HG03575 (cell line): ENCODE measurements around the gene CMTM7.
"Not testable (repeated sequence)": the region's sequence is repeated elsewhere in the genome, so short reads cannot be mapped to it uniquely, and the experiment has no call there.

Source experiments
- ATAC-seq: cut with Tn5 transposase; IDR thresholded peaks from one replicate; pipeline ENCODE4 v1.9.1; 2021; ENCODE audit not compliant: unreplicated experiment, insufficient number of reproducible peaks, low FRiP score; ENCODE audit errors: extremely low read depth

Gene CMTM7

GRCh38 chr3:32432045-32432710 lies 40.5 kb downstream of the CMTM7 start:
- ATAC-seq = no peak

DNA sequence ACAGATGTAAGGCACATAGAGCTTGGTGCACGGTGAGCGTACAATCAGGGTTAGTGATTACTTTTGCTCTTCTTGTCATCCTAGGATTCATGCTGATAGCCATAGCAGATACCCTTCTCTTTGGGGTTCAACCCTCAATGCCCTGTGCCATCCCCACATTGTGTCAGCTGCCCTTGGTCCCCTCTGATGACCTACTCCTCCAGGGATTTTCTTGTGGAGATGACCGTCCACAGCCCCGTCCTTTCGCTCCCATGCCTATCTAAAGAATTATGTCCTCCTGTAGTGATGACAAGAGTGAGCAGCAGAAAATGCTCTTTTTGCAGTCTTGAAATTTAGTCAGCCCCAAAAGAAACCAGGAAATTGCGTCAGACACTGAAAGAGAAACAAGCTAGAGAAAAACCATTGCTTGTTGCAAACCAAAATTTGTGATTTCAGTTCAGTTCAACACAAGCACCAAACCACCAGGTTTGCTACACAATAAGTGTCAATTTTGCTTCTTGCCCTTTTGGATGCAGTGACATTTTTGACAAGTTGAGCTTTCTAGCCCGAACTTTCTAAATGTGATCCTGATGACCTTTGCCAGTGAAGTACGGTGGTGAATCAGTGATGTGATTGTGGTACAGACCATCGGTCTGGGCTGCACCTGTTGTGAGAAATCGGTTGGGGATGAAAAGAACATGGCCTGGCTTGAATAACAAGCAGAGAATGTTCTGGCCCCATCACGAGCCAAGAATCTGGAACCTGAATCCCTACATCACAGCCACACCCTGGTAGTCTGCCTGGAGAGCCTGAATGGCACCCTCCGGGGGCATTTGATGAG lies 41.3 kb downstream of the CMTM7 start:
- peak; percentile 27 for ATAC-seq

- no peak for ATAC-seq
Measured at GRCh38 chr3:32434206-32434605, 42.6 kb downstream of the CMTM7 start.

- no peak for ATAC-seq
Measured at GRCh38 chr3:32435911-32436815, 44.5 kb downstream of the CMTM7 start.

DNA sequence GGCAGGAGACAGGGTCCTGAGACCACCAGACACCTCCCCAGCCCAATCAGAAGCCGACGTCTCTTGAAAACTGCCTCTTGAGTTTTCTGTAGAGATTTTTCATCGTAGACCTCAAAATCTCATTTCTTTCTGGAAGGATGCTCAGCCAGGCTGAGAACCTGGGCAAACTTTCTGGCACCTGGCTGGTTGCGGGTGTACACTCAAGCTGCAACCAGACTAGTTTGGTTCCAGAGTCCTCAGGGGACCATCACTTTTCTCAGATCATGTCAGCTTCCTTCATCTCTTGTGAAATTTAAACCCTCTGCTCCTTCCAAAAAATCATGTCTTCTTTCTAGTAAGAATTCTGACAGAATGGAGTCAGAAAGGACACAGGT lies 45.1 kb downstream of the CMTM7 start:
- no peak for ATAC-seq

- ATAC-seq = no peak
Measured at GRCh38 chr3:32437896-32438295, 46.2 kb downstream of the CMTM7 start.

DNA sequence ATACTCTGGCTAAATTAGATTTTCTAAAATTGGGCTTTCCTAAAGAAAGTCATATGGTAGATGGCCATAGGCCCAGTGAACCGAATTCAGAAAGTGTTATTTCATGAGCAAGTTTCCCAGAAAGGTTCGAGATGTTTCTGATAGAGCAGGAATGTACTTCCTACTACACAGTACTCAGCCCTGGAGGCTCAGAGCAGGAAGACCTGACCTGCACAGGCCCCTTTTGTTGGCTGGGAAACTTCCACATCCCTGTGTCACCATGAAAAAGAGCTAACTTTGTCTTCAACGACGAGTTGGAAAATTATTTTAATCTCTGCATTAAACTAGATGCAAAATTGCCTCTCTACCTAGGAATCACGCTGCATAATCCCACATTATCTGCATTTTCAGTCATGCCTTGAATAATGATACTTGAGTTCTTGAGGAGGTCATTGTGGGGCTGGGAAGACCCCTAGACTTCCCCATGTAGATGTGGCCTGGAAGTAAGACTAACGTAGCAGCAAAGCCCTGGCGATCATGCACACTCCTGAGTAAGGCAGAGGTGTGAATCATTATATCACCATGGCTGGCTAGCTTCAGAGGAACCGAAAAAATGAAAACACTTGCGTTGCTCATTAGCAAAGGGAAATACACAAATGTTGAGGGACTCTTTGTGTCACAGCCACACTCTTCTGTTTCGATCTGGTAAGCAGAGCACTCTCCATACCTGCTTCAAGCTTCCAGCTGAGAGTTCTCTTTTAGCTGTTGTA lies 47.1 kb downstream of the CMTM7 start:
- peak; percentile 78 for ATAC-seq

DNA sequence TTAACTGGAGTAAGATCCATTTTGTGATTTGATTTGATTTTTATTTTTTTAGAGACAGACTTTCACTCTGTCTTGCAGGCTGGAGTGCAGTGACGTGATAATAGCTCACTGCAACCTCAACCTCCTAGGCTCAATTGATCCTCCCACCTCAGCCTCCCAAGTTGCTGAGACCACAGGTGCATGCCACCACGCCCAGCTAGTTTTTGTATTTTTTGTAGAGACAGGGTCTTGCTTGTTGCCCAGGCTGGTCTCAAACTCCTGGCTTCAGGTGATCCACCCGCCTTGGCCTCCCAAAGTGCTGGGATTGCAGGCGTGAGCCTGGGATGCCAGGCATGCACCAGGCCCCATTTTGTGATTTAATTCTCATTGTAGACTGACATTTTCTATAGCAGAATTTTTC lies 47.8 kb downstream of the CMTM7 start:
- not testable (repeated sequence) for ATAC-seq

- no peak for ATAC-seq
Measured at GRCh38 chr3:32440611-32441350, 49.1 kb downstream of the CMTM7 start.

- no peak for ATAC-seq
Measured at GRCh38 chr3:32442766-32443165, 51.1 kb downstream of the CMTM7 start.

GRCh38 chr3:32443478-32443877 lies 51.8 kb downstream of the CMTM7 start:
- ATAC-seq = no peak

DNA sequence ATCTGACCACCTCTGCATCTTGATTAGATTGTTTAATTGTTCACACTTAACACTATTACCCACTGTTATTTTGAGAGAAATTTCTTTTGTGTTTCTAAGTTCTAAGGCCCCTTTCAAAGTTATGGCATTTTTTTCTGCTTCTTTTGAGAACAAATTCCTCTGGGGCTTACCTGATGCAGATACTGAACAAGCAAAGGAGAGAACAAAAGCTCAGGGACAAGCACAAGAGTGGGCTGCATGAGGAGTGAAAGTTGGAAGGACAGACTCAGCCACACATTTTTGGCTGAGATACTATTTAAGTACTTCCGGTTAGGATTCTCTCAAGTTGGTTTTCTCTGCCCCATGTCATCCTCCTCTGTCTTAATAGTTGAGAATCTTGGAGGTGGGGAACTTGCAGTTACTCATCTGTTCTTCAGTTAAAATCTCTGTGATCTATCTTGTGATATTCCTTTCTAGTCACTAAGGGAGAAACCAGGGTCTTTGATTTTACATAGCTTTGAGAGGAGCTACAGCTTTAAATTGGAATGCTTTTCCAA lies 56.3 kb downstream of the CMTM7 start:
- ATAC-seq = no peak

DNA sequence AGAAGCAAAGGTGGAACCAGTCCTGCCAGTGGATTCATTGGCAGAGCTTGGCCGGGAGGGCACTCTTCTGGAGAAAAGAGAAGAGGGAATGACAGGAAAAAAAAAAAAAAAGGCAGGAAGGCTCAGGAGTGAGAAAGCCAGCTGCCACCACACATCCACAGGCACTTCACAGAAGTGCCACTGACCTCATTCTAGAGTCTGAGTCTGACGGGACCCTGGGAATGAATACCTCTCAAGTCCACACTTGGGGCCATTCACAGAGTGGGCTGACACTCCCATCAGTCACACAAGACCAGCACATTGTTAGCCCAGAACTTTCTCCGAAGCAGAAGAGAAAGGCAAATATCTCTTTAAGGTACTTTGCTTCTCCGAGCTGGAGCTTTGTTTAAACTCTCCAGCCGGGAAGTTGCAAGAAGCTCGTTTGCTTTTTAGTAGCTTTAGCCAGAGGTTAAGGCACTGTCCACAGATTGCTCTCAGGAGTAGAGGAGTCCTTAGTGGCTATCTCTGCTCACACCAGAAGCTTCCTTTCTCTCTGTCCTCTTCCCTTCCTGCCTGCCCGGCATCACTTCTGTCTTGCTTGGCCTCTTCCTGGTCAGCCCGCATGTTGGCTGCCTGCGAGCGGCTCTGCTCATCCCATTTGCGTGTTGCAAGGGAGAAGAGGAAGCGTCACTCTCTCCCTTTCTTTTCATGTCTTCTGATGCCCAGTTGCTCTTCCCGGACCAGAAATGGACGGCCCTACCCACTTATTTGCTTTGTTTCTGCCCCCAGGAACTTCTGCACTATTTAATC lies 57.2 kb downstream of the CMTM7 start:
- ATAC-seq = no peak

DNA sequence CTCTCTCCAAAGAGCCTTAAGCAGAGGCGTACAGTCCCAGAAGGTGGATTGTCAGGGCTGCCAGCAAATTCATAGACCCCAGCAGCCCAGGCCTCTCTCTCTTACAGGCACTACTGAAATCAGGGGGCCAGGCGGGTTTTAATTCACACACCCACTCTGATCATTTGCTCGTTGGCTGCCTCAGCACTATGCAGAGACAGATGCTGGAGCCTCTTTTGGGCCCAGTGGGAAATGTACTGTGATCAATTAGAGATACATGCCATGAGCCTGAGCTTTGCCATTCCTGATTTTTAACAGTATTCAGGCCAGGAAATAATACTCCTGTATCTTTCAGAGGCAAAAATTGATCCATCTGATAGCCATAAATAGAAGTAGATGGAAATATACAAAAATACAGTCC lies 58.0 kb downstream of the CMTM7 start:
- ATAC-seq = no peak

DNA sequence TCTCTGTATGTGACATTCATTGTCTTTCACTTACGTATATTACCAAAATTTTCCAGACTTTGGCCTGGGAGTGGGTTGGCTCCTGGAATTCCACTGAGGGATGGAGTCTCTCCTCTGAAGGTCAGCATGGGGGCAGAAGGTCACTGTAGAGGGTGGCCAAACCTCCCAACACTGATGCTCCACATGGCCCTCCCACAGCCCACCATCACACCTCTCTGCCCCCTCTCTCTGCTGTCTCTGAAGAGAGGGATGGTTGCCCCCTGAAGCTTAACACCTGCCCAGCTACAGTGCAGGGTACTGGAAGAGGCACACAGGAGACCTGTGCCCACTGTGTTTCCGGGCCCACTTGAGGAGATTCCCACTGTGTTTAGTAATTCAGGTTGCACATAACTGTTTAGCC lies 58.8 kb downstream of the CMTM7 start:
- no peak for ATAC-seq

- no peak for ATAC-seq
Measured at GRCh38 chr3:32450992-32451659, 59.5 kb downstream of the CMTM7 start.

GRCh38 chr3:32452009-32452408 lies 60.4 kb downstream of the CMTM7 start:
- no peak for ATAC-seq
